ENCODE results near the gene ALKBH8. TPM values are rescaled to one million over a fixed set of nuclear protein-coding genes. Genes with fewer than 3 reads are reported as not detected.

The ALKBH8 gene
- total and polyA plus RNA-seq, 2 of the 8 experiments (the other 6 are each of a cell fraction or from before 2014, with no cell fraction given) = 3.6 to 11.9 TPM

DNA sequence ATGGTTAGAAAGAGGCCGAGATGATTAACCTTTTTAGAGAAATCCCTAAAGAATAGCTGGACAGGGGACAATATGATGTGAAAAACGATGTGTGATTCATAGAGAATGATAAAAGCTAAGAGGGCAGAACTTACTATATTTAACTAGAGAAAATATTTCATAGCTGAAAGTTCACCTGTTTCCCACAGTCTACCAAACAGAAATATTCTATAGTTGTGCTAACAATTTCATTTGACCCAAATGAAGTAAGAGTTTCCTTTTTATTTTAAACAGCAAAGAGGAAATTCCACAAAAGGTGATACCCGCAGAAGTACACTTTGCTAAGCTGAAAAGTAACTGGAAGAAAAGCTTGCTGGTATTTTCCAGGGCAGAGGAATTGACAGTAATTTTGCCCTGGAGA is 26.7 kb downstream of the ALKBH8 start (continued):
- TF ChIP-seq, protein P1, sequence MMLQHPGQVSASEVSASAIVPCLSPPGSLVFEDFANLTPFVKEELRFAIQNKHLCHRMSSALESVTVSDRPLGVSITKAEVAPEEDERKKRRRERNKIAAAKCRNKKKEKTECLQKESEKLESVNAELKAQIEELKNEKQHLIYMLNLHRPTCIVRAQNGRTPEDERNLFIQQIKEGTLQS (IDR thresholded peaks at IDR 0.05; ENCODE audit: insufficient read depth, low read depth, low read length) = no peak
